Stimulated activated CD4-positive, alpha-beta T cell treated with anti-CD3 and anti-CD28 coated beads, Interleukin-1b, Interleukin-23, amount 100 ng/mL, for 24 hours (primary cell): ENCODE data around the gene PRR15.
"Not testable (repeated sequence)": the region's sequence is repeated elsewhere in the genome, so short reads cannot be mapped to it uniquely, and the experiment has no call there.

Experiments
- DNase-seq, 4 experiments: peaks; one replicate each; pipeline ENCODE4 v3.0.0-alpha.2; 2020; ENCODE audit warnings: low read depth in 4 of 4, low spot score in 1 of 4

PRR15 gene

GRCh38 chr7:29563590-29564495 is at the start of gene PRR15:
Gene PRR15, plus strand, starts transcription at chr7:29563835. Its CDS starts 2,495 bp downstream, at chr7:29566330.
- DNase-seq, result no peak

GRCh38 chr7:29516491-29516890 is 47.1 kb upstream of the PRR15 start:
- no peak for DNase-seq

- no peak for DNase-seq
Measured at GRCh38 chr7:29518616-29519015, 45.0 kb upstream of the PRR15 start.

GRCh38 chr7:29523728-29524127 is 39.9 kb upstream of the PRR15 start:
- DNase-seq, result no peak

- no peak for DNase-seq
Measured at GRCh38 chr7:29527505-29528108, 36.0 kb upstream of the PRR15 start.

- DNase-seq, result not testable (repeated sequence)
Measured at GRCh38 chr7:29528526-29528925, 35.1 kb upstream of the PRR15 start.

GRCh38 chr7:29538389-29538788 is 25.2 kb upstream of the PRR15 start:
- no peak for DNase-seq

GRCh38 chr7:29539471-29539870 is 24.2 kb upstream of the PRR15 start:
- no peak for DNase-seq

GRCh38 chr7:29547421-29547820 is 16.2 kb upstream of the PRR15 start:
- DNase-seq, result no peak

- DNase-seq, result no peak
Measured at GRCh38 chr7:29548823-29549222, 14.8 kb upstream of the PRR15 start.

- no peak for DNase-seq
Measured at GRCh38 chr7:29552392-29552791, 11.2 kb upstream of the PRR15 start.

GRCh38 chr7:29555061-29555460 is 8.6 kb upstream of the PRR15 start:
- no peak for DNase-seq

GRCh38 chr7:29556405-29557195 is 7.0 kb upstream of the PRR15 start:
- DNase-seq, result no peak

- no peak for DNase-seq
Measured at GRCh38 chr7:29557954-29558353, 5.7 kb upstream of the PRR15 start.

- DNase-seq, result no peak
Measured at GRCh38 chr7:29561271-29561670, 2.4 kb upstream of the PRR15 start.

- no peak for DNase-seq
Measured at GRCh38 chr7:29562307-29562706, 1.3 kb upstream of the PRR15 start.

- DNase-seq, result no peak
Measured at GRCh38 chr7:29564496-29565223, 1.0 kb downstream of the PRR15 start.

- DNase-seq, result no peak
Measured at GRCh38 chr7:29565224-29565630, 1.6 kb downstream of the PRR15 start.

GRCh38 chr7:29565634-29565981 is 2.0 kb downstream of the PRR15 start:
- DNase-seq, result no peak

GRCh38 chr7:29565982-29566746 is 2.5 kb downstream of the PRR15 start:
- DNase-seq, result no peak
